ENCODE data around the gene SYNRG.

- TF ChIP-seq CTCF (conservative IDR thresholded peaks at IDR 0.05; ENCODE audit: low read depth, low read length) (no peak), EZH2 (IDR thresholded peaks at IDR 0.05; ENCODE audit: low read length, unreplicated experiment) (no peak), EZH2phosphoT487 (IDR thresholded peaks at IDR 0.05; ENCODE audit: borderline replicate concordance, low read length) (no peak)
Observed at GRCh38 chr17:37478187-37478586, 131.0 kb downstream of the SYNRG start.
